Sigmoid colon (tissue), 3 donors: ENCODE measurements around the gene THBS2.

Source experiments
- POLR2A ChIP-seq, 2 donors: fragments of 450-650 bp; IDR thresholded peaks; one replicate each; pipeline ENCODE4 v1.6.1; 2016; ENCODE audit warnings: antibody characterized with exemption in 2 of 2, mild to moderate bottlenecking in 2 of 2, moderate library complexity in 2 of 2
- TF ChIP-seq, protein P1 (sequence below), 4 experiments: fragments of 450-650 bp in 3 of 4; fragments of 200-600 bp in 1 of 4; IDR thresholded peaks; one replicate each; pipeline ENCODE4 v1.5.1; 2016 to 2019; ENCODE audit warnings: antibody characterized with exemption in 4 of 4, mild to moderate bottlenecking in 3 of 4, moderate library complexity in 2 of 4

DNA sequence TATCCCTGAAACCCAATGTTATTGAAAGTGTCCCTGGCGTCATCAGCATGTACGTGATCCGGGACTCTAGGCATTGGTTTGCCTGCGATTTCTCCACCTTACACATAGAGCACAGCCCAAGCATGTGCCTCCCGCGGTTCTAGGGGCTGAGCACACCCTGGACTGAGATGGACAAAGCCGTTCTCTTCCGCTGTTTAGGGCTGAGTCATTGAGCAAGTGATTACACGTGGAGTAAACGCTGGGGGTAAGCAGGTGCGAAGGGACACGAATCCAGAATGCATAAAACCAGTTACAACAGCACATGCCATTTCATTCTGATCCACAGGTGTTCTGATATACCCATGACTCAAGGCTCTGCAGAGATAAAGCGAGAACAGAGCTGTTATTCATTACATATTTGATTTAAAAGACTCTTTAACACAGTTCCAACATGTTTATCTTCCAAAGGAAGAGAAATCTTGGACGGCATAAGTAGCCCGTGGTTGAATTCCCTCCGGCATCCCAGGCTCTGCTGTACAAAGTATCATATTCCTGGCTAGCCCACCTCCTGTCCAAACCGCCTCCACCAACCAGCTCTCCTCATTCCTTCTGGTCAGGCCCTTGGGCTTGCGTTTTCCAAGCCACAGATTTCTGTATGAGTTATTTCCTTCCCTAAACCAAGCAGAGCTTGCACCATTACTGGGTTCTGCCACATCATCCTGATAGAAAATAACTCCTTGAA lies 36.1 kb upstream of the THBS2 start:
- no peak for TF ChIP-seq POLR2A (IDR thresholded peaks at IDR 0.05)
- TF ChIP-seq, protein P1, sequence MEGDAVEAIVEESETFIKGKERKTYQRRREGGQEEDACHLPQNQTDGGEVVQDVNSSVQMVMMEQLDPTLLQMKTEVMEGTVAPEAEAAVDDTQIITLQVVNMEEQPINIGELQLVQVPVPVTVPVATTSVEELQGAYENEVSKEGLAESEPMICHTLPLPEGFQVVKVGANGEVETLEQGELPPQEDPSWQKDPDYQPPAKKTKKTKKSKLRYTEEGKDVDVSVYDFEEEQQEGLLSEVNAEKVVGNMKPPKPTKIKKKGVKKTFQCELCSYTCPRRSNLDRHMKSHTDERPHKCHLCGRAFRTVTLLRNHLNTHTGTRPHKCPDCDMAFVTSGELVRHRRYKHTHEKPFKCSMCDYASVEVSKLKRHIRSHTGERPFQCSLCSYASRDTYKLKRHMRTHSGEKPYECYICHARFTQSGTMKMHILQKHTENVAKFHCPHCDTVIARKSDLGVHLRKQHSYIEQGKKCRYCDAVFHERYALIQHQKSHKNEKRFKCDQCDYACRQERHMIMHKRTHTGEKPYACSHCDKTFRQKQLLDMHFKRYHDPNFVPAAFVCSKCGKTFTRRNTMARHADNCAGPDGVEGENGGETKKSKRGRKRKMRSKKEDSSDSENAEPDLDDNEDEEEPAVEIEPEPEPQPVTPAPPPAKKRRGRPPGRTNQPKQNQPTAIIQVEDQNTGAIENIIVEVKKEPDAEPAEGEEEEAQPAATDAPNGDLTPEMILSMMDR (IDR thresholded peaks at IDR 0.05): no peak
